NCI-H460 (cell line): ENCODE measurements around the gene MRPL43. TPM values are rescaled to one million over a fixed set of nuclear protein-coding genes. Genes with fewer than 3 reads are reported as not detected.
"Not testable (repeated sequence)": the region's sequence is repeated elsewhere in the genome, so short reads cannot be mapped to it uniquely, and the experiment has no call there.

Experiments
- DNase-seq: peaks from one replicate; pipeline ENCODE4 v3.0.0-alpha.2; 2016; ENCODE audit warnings: low read depth; ENCODE audit errors: extremely low read depth
- total RNA-seq: library from RNA; depleted of rRNA; stranded (reverse); fragments of >200 nt; shearing (Covaris generic); gene quantifications from 2 replicates; pipeline ENCODE4 v1.2.3, GENCODE V29; 2014

Gene MRPL43
- total RNA-seq, 1 experiment from 2014 or later = 72.4 TPM

- DNase-seq = no peak
Measured at GRCh38 chr10:100984672-100985177, 2.6 kb downstream of the MRPL43 start.

- no peak for DNase-seq
Measured at GRCh38 chr10:100983868-100984671, 3.2 kb downstream of the MRPL43 start.

- no peak for DNase-seq
Measured at GRCh38 chr10:100982916-100983830, 4.1 kb downstream of the MRPL43 start.

- DNase-seq = no peak
Measured at GRCh38 chr10:100981178-100981772, 6.0 kb downstream of the MRPL43 start.

GRCh38 chr10:100980711-100981110 lies 6.6 kb downstream of the MRPL43 start:
- DNase-seq = no peak

- no peak for DNase-seq
Measured at GRCh38 chr10:100980311-100980710, 7.0 kb downstream of the MRPL43 start.

- no peak for DNase-seq
Measured at GRCh38 chr10:100979791-100980272, 7.5 kb downstream of the MRPL43 start.

- DNase-seq = no peak
Measured at GRCh38 chr10:100978901-100979195, 8.4 kb downstream of the MRPL43 start.

- no peak for DNase-seq
Measured at GRCh38 chr10:100978121-100978900, 9.0 kb downstream of the MRPL43 start.

GRCh38 chr10:100977436-100977835 lies 9.9 kb downstream of the MRPL43 start:
- DNase-seq = no peak

- DNase-seq = no peak
Measured at GRCh38 chr10:100976906-100977305, 10.4 kb downstream of the MRPL43 start.

GRCh38 chr10:100975397-100975796 lies 11.9 kb downstream of the MRPL43 start:
- not testable (repeated sequence) for DNase-seq

GRCh38 chr10:100972904-100973535 lies 14.3 kb downstream of the MRPL43 start:
- no peak for DNase-seq

- DNase-seq = no peak
Measured at GRCh38 chr10:100972115-100972903, 15.0 kb downstream of the MRPL43 start.

- DNase-seq = no peak
Measured at GRCh38 chr10:100970914-100971811, 16.1 kb downstream of the MRPL43 start.

- no peak for DNase-seq
Measured at GRCh38 chr10:100970076-100970913, 17.0 kb downstream of the MRPL43 start.
